ENCODE results near the gene SYNE3. TPM values are rescaled to one million over a fixed set of nuclear protein-coding genes. Genes with fewer than 3 reads are reported as not detected.

Gene SYNE3
- total RNA-seq, 1 experiment from 2014 or later = 6.2 TPM

DNA sequence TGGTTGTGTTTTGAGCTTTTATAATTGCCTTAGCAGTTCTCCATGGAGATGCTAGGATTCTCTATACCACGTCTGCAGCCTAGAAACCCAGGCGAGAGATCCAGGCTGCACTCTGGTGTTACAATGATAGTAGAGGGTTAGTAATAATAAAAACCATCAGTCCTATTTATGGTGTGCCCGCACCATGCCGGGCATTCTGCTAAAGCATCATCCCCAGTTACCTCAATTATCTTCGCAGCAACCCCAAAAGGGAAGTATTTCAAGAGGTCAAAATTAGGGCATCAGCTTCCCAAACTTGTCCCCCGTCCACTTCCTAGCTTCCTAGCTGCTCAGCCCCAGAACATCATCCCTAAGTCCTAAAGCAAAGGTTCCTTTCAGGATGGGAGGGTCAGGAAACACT lies 3.2 kb downstream of the SYNE3 start:
- peaks cover 12% of the 10 kb centered on the region for H3K4me1 ChIP-seq (ENCODE audit: control insufficient read depth, insufficient read depth, low read length)
- POLR2A ChIA-PET = interaction anchor here (0.7 kb wide), 1 partner anchor 274 kb away, joined by 3 read pairs; no protein-coding TSS in a partner anchor
- H3K9me3 ChIP-seq (ENCODE audit: control insufficient read depth, insufficient read depth, low read depth, low read length) = no peaks in the 10 kb centered on the region
- CTCF ChIA-PET = no interaction called here
- ATAC-seq (no peak), DNase-seq (ENCODE audit: low read depth, low spot score) (no peak)
- BruUV-seq (replicated peaks) = no TSS peak
- TF ChIP-seq SIN3A (IDR thresholded peaks at IDR 0.05; ENCODE audit: borderline replicate concordance, insufficient read depth, low read depth, low read length) = no peak
- TF ChIP-seq POLR2AphosphoS5 (IDR thresholded peaks at IDR 0.05; ENCODE audit: low read depth, low read length) = no peak
- TF ChIP-seq, protein P1, sequence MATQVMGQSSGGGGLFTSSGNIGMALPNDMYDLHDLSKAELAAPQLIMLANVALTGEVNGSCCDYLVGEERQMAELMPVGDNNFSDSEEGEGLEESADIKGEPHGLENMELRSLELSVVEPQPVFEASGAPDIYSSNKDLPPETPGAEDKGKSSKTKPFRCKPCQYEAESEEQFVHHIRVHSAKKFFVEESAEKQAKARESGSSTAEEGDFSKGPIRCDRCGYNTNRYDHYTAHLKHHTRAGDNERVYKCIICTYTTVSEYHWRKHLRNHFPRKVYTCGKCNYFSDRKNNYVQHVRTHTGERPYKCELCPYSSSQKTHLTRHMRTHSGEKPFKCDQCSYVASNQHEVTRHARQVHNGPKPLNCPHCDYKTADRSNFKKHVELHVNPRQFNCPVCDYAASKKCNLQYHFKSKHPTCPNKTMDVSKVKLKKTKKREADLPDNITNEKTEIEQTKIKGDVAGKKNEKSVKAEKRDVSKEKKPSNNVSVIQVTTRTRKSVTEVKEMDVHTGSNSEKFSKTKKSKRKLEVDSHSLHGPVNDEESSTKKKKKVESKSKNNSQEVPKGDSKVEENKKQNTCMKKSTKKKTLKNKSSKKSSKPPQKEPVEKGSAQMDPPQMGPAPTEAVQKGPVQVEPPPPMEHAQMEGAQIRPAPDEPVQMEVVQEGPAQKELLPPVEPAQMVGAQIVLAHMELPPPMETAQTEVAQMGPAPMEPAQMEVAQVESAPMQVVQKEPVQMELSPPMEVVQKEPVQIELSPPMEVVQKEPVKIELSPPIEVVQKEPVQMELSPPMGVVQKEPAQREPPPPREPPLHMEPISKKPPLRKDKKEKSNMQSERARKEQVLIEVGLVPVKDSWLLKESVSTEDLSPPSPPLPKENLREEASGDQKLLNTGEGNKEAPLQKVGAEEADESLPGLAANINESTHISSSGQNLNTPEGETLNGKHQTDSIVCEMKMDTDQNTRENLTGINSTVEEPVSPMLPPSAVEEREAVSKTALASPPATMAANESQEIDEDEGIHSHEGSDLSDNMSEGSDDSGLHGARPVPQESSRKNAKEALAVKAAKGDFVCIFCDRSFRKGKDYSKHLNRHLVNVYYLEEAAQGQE (IDR thresholded peaks at IDR 0.05; ENCODE audit: insufficient read depth in 1 of 2, low read depth in 2 of 2, low read length in 1 of 2) = no peak
- TF ChIP-seq TCF7L2 (IDR thresholded peaks at IDR 0.05; ENCODE audit: low read depth, low read length) = no peak
- TF ChIP-seq, protein P2, sequence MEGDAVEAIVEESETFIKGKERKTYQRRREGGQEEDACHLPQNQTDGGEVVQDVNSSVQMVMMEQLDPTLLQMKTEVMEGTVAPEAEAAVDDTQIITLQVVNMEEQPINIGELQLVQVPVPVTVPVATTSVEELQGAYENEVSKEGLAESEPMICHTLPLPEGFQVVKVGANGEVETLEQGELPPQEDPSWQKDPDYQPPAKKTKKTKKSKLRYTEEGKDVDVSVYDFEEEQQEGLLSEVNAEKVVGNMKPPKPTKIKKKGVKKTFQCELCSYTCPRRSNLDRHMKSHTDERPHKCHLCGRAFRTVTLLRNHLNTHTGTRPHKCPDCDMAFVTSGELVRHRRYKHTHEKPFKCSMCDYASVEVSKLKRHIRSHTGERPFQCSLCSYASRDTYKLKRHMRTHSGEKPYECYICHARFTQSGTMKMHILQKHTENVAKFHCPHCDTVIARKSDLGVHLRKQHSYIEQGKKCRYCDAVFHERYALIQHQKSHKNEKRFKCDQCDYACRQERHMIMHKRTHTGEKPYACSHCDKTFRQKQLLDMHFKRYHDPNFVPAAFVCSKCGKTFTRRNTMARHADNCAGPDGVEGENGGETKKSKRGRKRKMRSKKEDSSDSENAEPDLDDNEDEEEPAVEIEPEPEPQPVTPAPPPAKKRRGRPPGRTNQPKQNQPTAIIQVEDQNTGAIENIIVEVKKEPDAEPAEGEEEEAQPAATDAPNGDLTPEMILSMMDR (IDR thresholded peaks at IDR 0.05) = no peak
- no peaks in the 10 kb centered on the region for H3K36me3 ChIP-seq (ENCODE audit: control insufficient read depth, insufficient read depth, low read length)
- no peak overlapping the region for H3K27ac ChIP-seq (ENCODE audit: low read length)
- in situ Hi-C loops (cut with HindIII; ENCODE audit: low pct_unique_long_range_greater_than_20kb, low sequenced_read_pairs) (no loop called here), intact Hi-C loops (cut with micrococcal nuclease; ENCODE audit: unreplicated experiment) (no loop called here)
- no peak overlapping the region for H3K4me3 ChIP-seq (ENCODE audit: low read depth in 2 of 2, low read length in 2 of 2)
- H3K27me3 ChIP-seq (ENCODE audit: control insufficient read depth, insufficient read depth, low read length) = no peaks in the 10 kb centered on the region

DNA sequence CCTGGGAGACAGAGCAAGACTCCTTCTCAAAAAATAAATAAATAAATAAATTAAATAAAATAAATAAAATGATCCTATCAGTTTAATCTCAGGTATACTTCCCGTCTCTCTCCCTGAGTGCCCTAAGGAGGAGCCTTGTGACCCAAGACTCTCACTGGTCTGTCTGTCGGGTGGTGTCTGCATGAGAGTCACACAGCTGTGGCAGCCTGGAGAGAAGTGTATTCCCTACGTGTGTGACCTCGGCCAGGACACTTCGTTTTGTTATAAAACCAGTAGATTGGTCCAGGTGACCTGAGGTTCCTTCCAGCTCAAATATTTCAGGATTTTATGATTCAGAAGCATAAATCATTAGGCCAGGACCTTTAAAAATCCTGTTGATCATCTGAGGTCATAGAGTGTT lies 4.8 kb downstream of the SYNE3 start:
- Histone ChIP-seq H3K4me3 (ENCODE audit: low read depth in 2 of 2, low read length in 2 of 2) (no peak overlapping the region), H3K9me3 (ENCODE audit: control insufficient read depth, insufficient read depth, low read depth, low read length) (no peaks in the 10 kb centered on the region), H3K27me3 (ENCODE audit: control insufficient read depth, insufficient read depth, low read length) (no peaks in the 10 kb centered on the region), H3K27ac (ENCODE audit: low read length) (no peak overlapping the region), H3K36me3 (ENCODE audit: control insufficient read depth, insufficient read depth, low read length) (no peaks in the 10 kb centered on the region), H3K4me1 (ENCODE audit: control insufficient read depth, insufficient read depth, low read length) (peaks cover 8% of the 10 kb centered on the region)
- in situ Hi-C loops (cut with HindIII; ENCODE audit: low pct_unique_long_range_greater_than_20kb, low sequenced_read_pairs) = no loop called here
- ChIA-PET POLR2A (no interaction called here), CTCF (no interaction called here)
- TF ChIP-seq SIN3A (IDR thresholded peaks at IDR 0.05; ENCODE audit: borderline replicate concordance, insufficient read depth, low read depth, low read length) = no peak
- TF ChIP-seq, protein P1 (IDR thresholded peaks at IDR 0.05; ENCODE audit: insufficient read depth in 1 of 2, low read depth in 2 of 2, low read length in 1 of 2) = no peak
- no peak for TF ChIP-seq TCF7L2 (IDR thresholded peaks at IDR 0.05; ENCODE audit: low read depth, low read length)
- TF ChIP-seq, protein P2 (IDR thresholded peaks at IDR 0.05) = no peak
- TF ChIP-seq POLR2AphosphoS5 (IDR thresholded peaks at IDR 0.05; ENCODE audit: low read depth, low read length) = no peak
- ATAC-seq (no peak), DNase-seq (ENCODE audit: low read depth, low spot score) (no peak)
- no TSS peak for BruUV-seq (replicated peaks)
- intact Hi-C loops (cut with micrococcal nuclease; ENCODE audit: unreplicated experiment) = no loop called here
